HepG2 (cell line): ENCODE measurements around the gene PHF3. TPM values are rescaled to one million over a fixed set of nuclear protein-coding genes. Genes with fewer than 3 reads are reported as not detected.
A peak's percentile ranks its signal among the peaks of the same experiment; 100 is the strongest.

ENCODE experiments used
- AGO2 ChIP-seq: fragments of 200-400 bp; formaldehyde crosslinking; optimal IDR thresholded peaks from 2 replicates; pipeline ENCODE3; 2017; ENCODE audit warnings: mild to moderate bottlenecking, low read depth, low read length, moderate library complexity
- ARID3A ChIP-seq: IDR thresholded peaks from 2 replicates; pipeline ENCODE4 v1.6.1; 2012; ENCODE audit warnings: low read depth, low read length, improper control_type of control experiment
- CREB1 ChIP-seq, 2 experiments: fragments of 450-650 bp in 1 of 2; IDR thresholded peaks; 2 replicates each; pipeline ENCODE4 v1.6.1; 2016 to 2017; ENCODE audit warnings: control low read depth in 1 of 2, mild to moderate bottlenecking in 1 of 2, missing compliant biosample characterization in 1 of 2, missing genetic modification characterization in 1 of 2
- GATA4 ChIP-seq: sonication (generic); IDR thresholded peaks from 2 replicates; pipeline ENCODE4 v1.6.1; 2016; ENCODE audit warnings: antibody characterized with exemption, low read depth, borderline replicate concordance
- GATAD2A ChIP-seq: IDR thresholded peaks from 2 replicates; pipeline ENCODE4 v1.6.1; 2016
- HOMEZ ChIP-seq: IDR thresholded peaks from 2 replicates; pipeline ENCODE4 v1.6.1; 2016; ENCODE audit warnings: low read depth
- PHF5A ChIP-seq: IDR thresholded peaks from one replicate; pipeline ENCODE4 v1.6.1; 2018; ENCODE audit warnings: low read depth, missing genetic modification reagents; ENCODE audit not compliant: unreplicated experiment
- ZBTB42 ChIP-seq: sonication (generic); formaldehyde crosslinking; IDR thresholded peaks from 2 replicates; pipeline ENCODE4 v1.5.0; 2020; ENCODE audit warnings: mild to moderate bottlenecking, missing genetic modification reagents
- ZBTB43 ChIP-seq: sonication (generic); formaldehyde crosslinking; conservative IDR thresholded peaks from 2 replicates; pipeline ENCODE4 v1.4.0; 2020; ENCODE audit warnings: missing genetic modification reagents
- ZHX1 ChIP-seq: sonication (generic); formaldehyde crosslinking; IDR thresholded peaks from 2 replicates; pipeline ENCODE4 v1.8.1; 2022; ENCODE audit warnings: low read depth, mild to moderate bottlenecking, missing genetic modification reagents
- ZNF205 ChIP-seq: IDR thresholded peaks from 2 replicates; pipeline ENCODE4 v1.6.1; 2018; ENCODE audit warnings: missing biosample characterization, missing genetic modification reagents
- ZNF275 ChIP-seq: sonication (generic); formaldehyde crosslinking; IDR thresholded peaks from 2 replicates; pipeline ENCODE4 v1.8.0; 2022; ENCODE audit warnings: missing genetic modification reagents, mild to moderate bottlenecking, inconsistent platforms, borderline replicate concordance
- ZNF280D ChIP-seq: sonication (generic); formaldehyde crosslinking; IDR thresholded peaks from 2 replicates; pipeline ENCODE4 v1.5.1; 2020; ENCODE audit warnings: mild to moderate bottlenecking, missing genetic modification reagents
- ZNF510 ChIP-seq: sonication (generic); formaldehyde crosslinking; IDR thresholded peaks from 2 replicates; pipeline ENCODE4 v1.4.0; 2020; ENCODE audit warnings: low read depth, mild to moderate bottlenecking, missing genetic modification reagents
- ZNF616 ChIP-seq: sonication (generic); formaldehyde crosslinking; IDR thresholded peaks from 2 replicates; pipeline ENCODE4 v1.5.0; 2020; ENCODE audit warnings: low read depth, mild to moderate bottlenecking, missing genetic modification reagents
- ZNF782 ChIP-seq: sonication (generic); formaldehyde crosslinking; IDR thresholded peaks from 2 replicates; pipeline ENCODE4 v1.4.0; 2020; ENCODE audit warnings: missing genetic modification reagents, mild to moderate bottlenecking, borderline replicate concordance
- ZSCAN20 ChIP-seq: sonication (generic); formaldehyde crosslinking; IDR thresholded peaks from 2 replicates; pipeline ENCODE4 v1.4.0; 2020; ENCODE audit warnings: missing genetic modification reagents, mild to moderate bottlenecking, borderline replicate concordance
- ZSCAN29 ChIP-seq: sonication (generic); formaldehyde crosslinking; conservative IDR thresholded peaks from 2 replicates; pipeline ENCODE4 v1.4.0; 2020; ENCODE audit warnings: mild to moderate bottlenecking, missing genetic modification reagents
- polyA plus RNA-seq, 8 experiments: library from polyadenylated mRNA; depleted of rRNA in 3 of 8; stranded (reverse) in 7 of 8; unstranded in 1 of 8; fragments of >200 nt; fragmentation: Illumina TruSeq in 4 of 8; extraction: Trizol in 4 of 8; gene quantifications; 2 replicates each; pipeline versions ENCODE4 v1.2.1 to v1.2.3, GENCODE V29; 2011 to 2016; ENCODE audit warnings: low read depth in 4 of 8, missing spikeins in 1 of 8, mixed read lengths in 1 of 8; ENCODE audit not compliant: insufficient read depth in 1 of 8
- total RNA-seq, 5 experiments: library from RNA; depleted of rRNA; stranded (reverse); fragments of >200 nt; fragmentation: Illumina TruSeq; extraction: Trizol; gene quantifications; 2 replicates each; pipeline ENCODE4 v1.2.3, GENCODE V29; 2016; ENCODE audit warnings: low read depth in 1 of 5

PHF3 gene
- total and polyA plus RNA-seq, 2 of the 13 experiments (the other 11 are each of a cell fraction or from before 2014, with no cell fraction given) = 19.8 to 70.4 TPM

DNA sequence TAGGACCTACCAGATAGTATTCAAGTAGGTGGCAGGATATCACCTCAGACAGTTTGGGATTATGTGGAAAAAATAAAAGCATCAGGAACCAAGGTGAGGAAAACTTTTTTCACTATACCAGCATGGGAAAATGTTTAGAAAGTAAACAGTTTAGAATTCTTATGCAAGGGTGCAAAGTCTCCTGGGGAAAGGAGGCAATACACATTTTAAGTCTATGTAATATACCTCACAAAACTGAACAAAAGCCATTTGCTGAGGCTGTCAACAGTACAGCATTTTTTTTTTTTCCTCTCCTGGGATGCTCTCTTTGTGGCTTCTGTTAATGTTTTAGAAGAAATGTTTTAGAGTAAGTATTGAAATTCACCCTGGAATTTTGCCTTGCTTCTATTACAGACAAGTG is 73.5 kb downstream of the PHF3 start (continued):
- peak; percentile 83; the same call in 1 of the 2 replicates for TF ChIP-seq HOMEZ (CRISPR knock-in tag)
- TF ChIP-seq ZNF616 (CRISPR knock-in tag) = no peak
- no peak for TF ChIP-seq PHF5A
- TF ChIP-seq AGO2 = no peak
- no peak for TF ChIP-seq ZNF205
- TF ChIP-seq ZNF782 (CRISPR knock-in tag) = no peak
- TF ChIP-seq GATA4 = no peak
- no peak for TF ChIP-seq ARID3A
- TF ChIP-seq ZNF280D (CRISPR knock-in tag) = no peak
- TF ChIP-seq ZNF510 = no peak
- no peak for TF ChIP-seq CREB1 (IDR thresholded peaks at IDR 0.05)
- peak; percentile 52; the same call in 1 of the 2 replicates for TF ChIP-seq CREB1 (CRISPR knock-in tag; IDR thresholded peaks at IDR 0.05)
- TF ChIP-seq ZBTB43 (CRISPR knock-in tag) = no peak
- TF ChIP-seq GATAD2A (CRISPR knock-in tag) = peak; percentile 96
- TF ChIP-seq ZSCAN20 (CRISPR knock-in tag) = no peak
- TF ChIP-seq ZSCAN29 (CRISPR knock-in tag) = no peak
- no peak for TF ChIP-seq ZHX1 (CRISPR knock-in tag)
- no peak for TF ChIP-seq ZBTB42 (CRISPR knock-in tag)
- TF ChIP-seq ZNF275 (CRISPR knock-in tag) = no peak
